ENCODE data around the gene ARIH2. TPM values are rescaled to one million over a fixed set of nuclear protein-coding genes. Genes with fewer than 3 reads are reported as not detected.

Gene ARIH2
- total and polyA plus RNA-seq, 2 experiments from 2014 or later = 76.4 to 118 TPM

DNA sequence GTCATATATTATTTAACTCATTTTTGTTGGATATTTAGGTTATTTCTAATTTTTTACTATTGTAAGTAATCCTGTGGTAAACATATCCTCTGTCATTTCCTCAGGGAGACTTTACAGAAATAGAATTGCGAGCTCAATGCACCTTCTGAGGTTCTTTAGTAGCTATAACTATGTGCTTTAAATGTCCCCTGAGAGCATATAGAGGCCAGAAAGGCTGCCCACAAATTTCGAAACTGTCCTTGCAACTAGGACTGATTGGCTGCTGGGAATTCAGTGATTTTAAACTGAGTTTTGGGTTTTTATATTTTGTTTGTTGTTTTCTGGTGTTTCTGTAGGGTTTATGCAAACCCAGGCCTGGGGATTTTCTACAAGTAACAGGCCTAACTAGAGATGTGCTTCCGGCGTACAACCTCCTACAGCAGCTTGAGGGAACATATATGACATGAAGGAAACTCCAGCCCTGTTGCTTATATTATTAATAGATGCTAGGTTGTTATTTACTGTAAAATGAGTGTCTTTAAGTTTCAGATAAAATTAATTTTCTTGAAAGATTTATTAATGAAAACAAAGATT, 42.3 kb downstream of the ARIH2 start:
- Mint-ChIP-seq H3K4me3 (no peak overlapping the region), H3K27me3 (ENCODE audit: insufficient read depth, low read depth, poor library complexity) (peaks cover 2% of the 10 kb centered on the region), H3K27ac (peak overlapping the region; percentile 90), H3K36me3 (ENCODE audit: low read depth) (peaks cover 24% of the 10 kb centered on the region), H3K9me3 (no peaks in the 10 kb centered on the region), H3K4me1 (peaks cover 24% of the 10 kb centered on the region)
- Histone ChIP-seq H4K20me1 (replicated peaks; ENCODE audit: insufficient read depth) (0 out of 2 replicates have a peak, but pooled peaks cover 3% of the 10 kb centered on the region), H3K4me3 (no peak overlapping the region), H3K9me2 (ENCODE audit: insufficient read depth) (no peaks in the 10 kb centered on the region), H3K36me3 (ENCODE audit: insufficient read depth) (peaks cover 4% of the 10 kb centered on the region; the same call in 1 of the 2 replicates), H3F3A (replicated peaks; ENCODE audit: low read depth) (0 out of 2 replicates have a peak, but pooled peaks cover 7% of the 10 kb centered on the region), H3K27me3 (ENCODE audit: insufficient read depth) (no peaks in the 10 kb centered on the region), H2AFZ (no peak overlapping the region), H3K4me2 (no peak overlapping the region), H3K27ac (ENCODE audit: low read depth) (peak overlapping the region; percentile 79), H3K4me1 (ENCODE audit: insufficient read depth) (peaks cover 33% of the 10 kb centered on the region), H3K79me2 (replicated peaks; ENCODE audit: insufficient read depth) (peaks cover 45% of the 10 kb centered on the region)
- TF ChIP-seq CREB1 (CRISPR knock-in tag; IDR thresholded peaks at IDR 0.05; ENCODE audit: low read depth) (no peak), ZNF114 (CRISPR knock-in tag; IDR thresholded peaks at IDR 0.05) (no peak), STAT1 (IDR thresholded peaks at IDR 0.05; ENCODE audit: unreplicated experiment) (no peak), NANOG (IDR thresholded peaks at IDR 0.05; ENCODE audit: borderline replicate concordance) (no peak), ZNF331 (CRISPR knock-in tag; IDR thresholded peaks at IDR 0.05; ENCODE audit: low read depth) (no peak), POLR2AphosphoS5 (IDR thresholded peaks at IDR 0.05; ENCODE audit: low read depth) (no peak), JUNB (IDR thresholded peaks at IDR 0.05; ENCODE audit: unreplicated experiment) (no peak), EZH2phosphoT487 (IDR thresholded peaks at IDR 0.05; ENCODE audit: unreplicated experiment) (no peak), EZH2 (IDR thresholded peaks at IDR 0.05; ENCODE audit: low read depth, unreplicated experiment) (no peak)
- TF ChIP-seq, protein P1, sequence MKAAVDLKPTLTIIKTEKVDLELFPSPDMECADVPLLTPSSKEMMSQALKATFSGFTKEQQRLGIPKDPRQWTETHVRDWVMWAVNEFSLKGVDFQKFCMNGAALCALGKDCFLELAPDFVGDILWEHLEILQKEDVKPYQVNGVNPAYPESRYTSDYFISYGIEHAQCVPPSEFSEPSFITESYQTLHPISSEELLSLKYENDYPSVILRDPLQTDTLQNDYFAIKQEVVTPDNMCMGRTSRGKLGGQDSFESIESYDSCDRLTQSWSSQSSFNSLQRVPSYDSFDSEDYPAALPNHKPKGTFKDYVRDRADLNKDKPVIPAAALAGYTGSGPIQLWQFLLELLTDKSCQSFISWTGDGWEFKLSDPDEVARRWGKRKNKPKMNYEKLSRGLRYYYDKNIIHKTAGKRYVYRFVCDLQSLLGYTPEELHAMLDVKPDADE (IDR thresholded peaks at IDR 0.05) = no peak
- TF ChIP-seq, protein P2, sequence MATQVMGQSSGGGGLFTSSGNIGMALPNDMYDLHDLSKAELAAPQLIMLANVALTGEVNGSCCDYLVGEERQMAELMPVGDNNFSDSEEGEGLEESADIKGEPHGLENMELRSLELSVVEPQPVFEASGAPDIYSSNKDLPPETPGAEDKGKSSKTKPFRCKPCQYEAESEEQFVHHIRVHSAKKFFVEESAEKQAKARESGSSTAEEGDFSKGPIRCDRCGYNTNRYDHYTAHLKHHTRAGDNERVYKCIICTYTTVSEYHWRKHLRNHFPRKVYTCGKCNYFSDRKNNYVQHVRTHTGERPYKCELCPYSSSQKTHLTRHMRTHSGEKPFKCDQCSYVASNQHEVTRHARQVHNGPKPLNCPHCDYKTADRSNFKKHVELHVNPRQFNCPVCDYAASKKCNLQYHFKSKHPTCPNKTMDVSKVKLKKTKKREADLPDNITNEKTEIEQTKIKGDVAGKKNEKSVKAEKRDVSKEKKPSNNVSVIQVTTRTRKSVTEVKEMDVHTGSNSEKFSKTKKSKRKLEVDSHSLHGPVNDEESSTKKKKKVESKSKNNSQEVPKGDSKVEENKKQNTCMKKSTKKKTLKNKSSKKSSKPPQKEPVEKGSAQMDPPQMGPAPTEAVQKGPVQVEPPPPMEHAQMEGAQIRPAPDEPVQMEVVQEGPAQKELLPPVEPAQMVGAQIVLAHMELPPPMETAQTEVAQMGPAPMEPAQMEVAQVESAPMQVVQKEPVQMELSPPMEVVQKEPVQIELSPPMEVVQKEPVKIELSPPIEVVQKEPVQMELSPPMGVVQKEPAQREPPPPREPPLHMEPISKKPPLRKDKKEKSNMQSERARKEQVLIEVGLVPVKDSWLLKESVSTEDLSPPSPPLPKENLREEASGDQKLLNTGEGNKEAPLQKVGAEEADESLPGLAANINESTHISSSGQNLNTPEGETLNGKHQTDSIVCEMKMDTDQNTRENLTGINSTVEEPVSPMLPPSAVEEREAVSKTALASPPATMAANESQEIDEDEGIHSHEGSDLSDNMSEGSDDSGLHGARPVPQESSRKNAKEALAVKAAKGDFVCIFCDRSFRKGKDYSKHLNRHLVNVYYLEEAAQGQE (IDR thresholded peaks at IDR 0.05; ENCODE audit: unreplicated experiment) = no peak
- TF ChIP-seq, protein P3, sequence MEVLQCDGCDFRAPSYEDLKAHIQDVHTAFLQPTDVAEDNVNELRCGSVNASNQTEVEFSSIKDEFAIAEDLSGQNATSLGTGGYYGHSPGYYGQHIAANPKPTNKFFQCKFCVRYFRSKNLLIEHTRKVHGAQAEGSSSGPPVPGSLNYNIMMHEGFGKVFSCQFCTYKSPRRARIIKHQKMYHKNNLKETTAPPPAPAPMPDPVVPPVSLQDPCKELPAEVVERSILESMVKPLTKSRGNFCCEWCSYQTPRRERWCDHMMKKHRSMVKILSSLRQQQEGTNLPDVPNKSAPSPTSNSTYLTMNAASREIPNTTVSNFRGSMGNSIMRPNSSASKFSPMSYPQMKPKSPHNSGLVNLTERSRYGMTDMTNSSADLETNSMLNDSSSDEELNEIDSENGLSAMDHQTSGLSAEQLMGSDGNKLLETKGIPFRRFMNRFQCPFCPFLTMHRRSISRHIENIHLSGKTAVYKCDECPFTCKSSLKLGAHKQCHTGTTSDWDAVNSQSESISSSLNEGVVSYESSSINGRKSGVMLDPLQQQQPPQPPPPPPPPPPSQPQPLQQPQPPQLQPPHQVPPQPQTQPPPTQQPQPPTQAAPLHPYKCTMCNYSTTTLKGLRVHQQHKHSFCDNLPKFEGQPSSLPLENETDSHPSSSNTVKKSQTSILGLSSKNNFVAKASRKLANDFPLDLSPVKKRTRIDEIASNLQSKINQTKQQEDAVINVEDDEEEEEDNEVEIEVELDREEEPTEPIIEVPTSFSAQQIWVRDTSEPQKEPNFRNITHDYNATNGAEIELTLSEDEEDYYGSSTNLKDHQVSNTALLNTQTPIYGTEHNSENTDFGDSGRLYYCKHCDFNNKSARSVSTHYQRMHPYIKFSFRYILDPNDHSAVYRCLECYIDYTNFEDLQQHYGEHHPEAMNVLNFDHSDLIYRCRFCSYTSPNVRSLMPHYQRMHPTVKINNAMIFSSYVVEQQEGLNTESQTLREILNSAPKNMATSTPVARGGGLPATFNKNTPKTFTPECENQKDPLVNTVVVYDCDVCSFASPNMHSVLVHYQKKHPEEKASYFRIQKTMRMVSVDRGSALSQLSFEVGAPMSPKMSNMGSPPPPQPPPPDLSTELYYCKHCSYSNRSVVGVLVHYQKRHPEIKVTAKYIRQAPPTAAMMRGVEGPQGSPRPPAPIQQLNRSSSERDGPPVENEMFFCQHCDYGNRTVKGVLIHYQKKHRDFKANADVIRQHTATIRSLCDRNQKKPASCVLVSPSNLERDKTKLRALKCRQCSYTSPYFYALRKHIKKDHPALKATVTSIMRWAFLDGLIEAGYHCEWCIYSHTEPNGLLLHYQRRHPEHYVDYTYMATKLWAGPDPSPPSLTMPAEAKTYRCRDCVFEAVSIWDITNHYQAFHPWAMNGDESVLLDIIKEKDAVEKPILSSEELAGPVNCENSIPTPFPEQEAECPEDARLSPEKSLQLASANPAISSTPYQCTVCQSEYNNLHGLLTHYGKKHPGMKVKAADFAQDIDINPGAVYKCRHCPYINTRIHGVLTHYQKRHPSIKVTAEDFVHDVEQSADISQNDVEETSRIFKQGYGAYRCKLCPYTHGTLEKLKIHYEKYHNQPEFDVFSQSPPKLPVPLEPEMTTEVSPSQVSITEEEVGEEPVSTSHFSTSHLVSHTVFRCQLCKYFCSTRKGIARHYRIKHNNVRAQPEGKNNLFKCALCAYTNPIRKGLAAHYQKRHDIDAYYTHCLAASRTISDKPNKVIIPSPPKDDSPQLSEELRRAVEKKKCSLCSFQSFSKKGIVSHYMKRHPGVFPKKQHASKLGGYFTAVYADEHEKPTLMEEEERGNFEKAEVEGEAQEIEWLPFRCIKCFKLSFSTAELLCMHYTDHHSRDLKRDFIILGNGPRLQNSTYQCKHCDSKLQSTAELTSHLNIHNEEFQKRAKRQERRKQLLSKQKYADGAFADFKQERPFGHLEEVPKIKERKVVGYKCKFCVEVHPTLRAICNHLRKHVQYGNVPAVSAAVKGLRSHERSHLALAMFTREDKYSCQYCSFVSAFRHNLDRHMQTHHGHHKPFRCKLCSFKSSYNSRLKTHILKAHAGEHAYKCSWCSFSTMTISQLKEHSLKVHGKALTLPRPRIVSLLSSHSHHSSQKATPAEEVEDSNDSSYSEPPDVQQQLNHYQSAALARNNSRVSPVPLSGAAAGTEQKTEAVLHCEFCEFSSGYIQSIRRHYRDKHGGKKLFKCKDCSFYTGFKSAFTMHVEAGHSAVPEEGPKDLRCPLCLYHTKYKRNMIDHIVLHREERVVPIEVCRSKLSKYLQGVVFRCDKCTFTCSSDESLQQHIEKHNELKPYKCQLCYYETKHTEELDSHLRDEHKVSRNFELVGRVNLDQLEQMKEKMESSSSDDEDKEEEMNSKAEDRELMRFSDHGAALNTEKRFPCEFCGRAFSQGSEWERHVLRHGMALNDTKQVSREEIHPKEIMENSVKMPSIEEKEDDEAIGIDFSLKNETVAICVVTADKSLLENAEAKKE (CRISPR knock-in tag; IDR thresholded peaks at IDR 0.05) = no peak
- TF ChIP-seq, protein P4, sequence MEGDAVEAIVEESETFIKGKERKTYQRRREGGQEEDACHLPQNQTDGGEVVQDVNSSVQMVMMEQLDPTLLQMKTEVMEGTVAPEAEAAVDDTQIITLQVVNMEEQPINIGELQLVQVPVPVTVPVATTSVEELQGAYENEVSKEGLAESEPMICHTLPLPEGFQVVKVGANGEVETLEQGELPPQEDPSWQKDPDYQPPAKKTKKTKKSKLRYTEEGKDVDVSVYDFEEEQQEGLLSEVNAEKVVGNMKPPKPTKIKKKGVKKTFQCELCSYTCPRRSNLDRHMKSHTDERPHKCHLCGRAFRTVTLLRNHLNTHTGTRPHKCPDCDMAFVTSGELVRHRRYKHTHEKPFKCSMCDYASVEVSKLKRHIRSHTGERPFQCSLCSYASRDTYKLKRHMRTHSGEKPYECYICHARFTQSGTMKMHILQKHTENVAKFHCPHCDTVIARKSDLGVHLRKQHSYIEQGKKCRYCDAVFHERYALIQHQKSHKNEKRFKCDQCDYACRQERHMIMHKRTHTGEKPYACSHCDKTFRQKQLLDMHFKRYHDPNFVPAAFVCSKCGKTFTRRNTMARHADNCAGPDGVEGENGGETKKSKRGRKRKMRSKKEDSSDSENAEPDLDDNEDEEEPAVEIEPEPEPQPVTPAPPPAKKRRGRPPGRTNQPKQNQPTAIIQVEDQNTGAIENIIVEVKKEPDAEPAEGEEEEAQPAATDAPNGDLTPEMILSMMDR (conservative IDR thresholded peaks at IDR 0.05; ENCODE audit: low read depth in 2 of 2) = no peak
- DNase-seq (ENCODE audit: low spot score) (no peak), ATAC-seq (no peak)
